Panc1 (cell line): ENCODE measurements around the gene CES2. TPM values are rescaled to one million over a fixed set of nuclear protein-coding genes. Genes with fewer than 3 reads are reported as not detected.
"Not testable (repeated sequence)": the region's sequence is repeated elsewhere in the genome, so short reads cannot be mapped to it uniquely, and the experiment has no call there.

Experiments used
- ATAC-seq: fragments of 200-7000 bp; cut with Tn5 transposase; 2 replicates; pipeline ENCODE4 v1.9.1; 2020; ENCODE audit warnings: mild to moderate bottlenecking, moderate library complexity
- BruUV-seq: library from RNA; stranded (reverse); fragments of 400-500 nt; replicated peaks from 2 replicates; lab custom pipeline; 2021; lab: Mats Ljungman, UMichigan
- CTCF ChIA-PET: fragments of 300-600 bp; sonication (Branson Sonifier 250); formaldehyde crosslinking; loops from one replicate; lab custom pipeline; 2022; ENCODE audit warnings: antibody characterized with exemption; lab: Charles Lee
- POLR2A ChIA-PET: fragments of 300-600 bp; sonication (Branson Sonifier 250); formaldehyde crosslinking; loops from one replicate; lab custom pipeline; 2022; ENCODE audit warnings: antibody characterized with exemption; lab: Charles Lee
- DNase-seq: peaks from one replicate; pipeline ENCODE4 v3.0.0-alpha.2; 2010; ENCODE audit warnings: low read depth, low spot score
- H3K27ac ChIP-seq: 2 replicates; pipeline ENCODE4 v1.5.1; 2011; ENCODE audit warnings: mild to moderate bottlenecking, low read length, inconsistent platforms
- H3K27me3 ChIP-seq: fragments of 200-500 bp; sonication (Bioruptor generic); 2 replicates; pipeline ENCODE4 v1.6.0; 2014; ENCODE audit warnings: low read length, inconsistent platforms; ENCODE audit not compliant: control insufficient read depth, insufficient read depth
- H3K36me3 ChIP-seq: fragments of 200-500 bp; sonication (Bioruptor generic); 2 replicates; pipeline ENCODE4 v1.5.1; 2014; ENCODE audit warnings: inconsistent platforms, mild to moderate bottlenecking, low read length, moderate library complexity; ENCODE audit not compliant: control insufficient read depth, insufficient read depth
- H3K4me1 ChIP-seq: 2 replicates; pipeline ENCODE4 v1.5.1; 2011; ENCODE audit warnings: inconsistent platforms, mild to moderate bottlenecking, low read length, moderate library complexity; ENCODE audit not compliant: control insufficient read depth, insufficient read depth
- H3K4me3 ChIP-seq, 2 experiments: 2 replicates each; pipeline ENCODE4 v1.5.1; 2011 to 2012; ENCODE audit warnings: low read depth in 2 of 2, low read length in 2 of 2, mild to moderate bottlenecking in 2 of 2, inconsistent platforms in 1 of 2, moderate library complexity in 1 of 2
- H3K9me3 ChIP-seq: fragments of 200-500 bp; sonication (Bioruptor generic); 2 replicates; pipeline ENCODE4 v1.5.1; 2014; ENCODE audit warnings: low read depth, mild to moderate bottlenecking, inconsistent platforms, low read length, moderate library complexity; ENCODE audit not compliant: control insufficient read depth, insufficient read depth
- POLR2AphosphoS5 ChIP-seq: IDR thresholded peaks from 2 replicates; pipeline ENCODE4 v1.6.1; 2012; ENCODE audit warnings: mild to moderate bottlenecking, low read depth, low read length, moderate library complexity
- SIN3A ChIP-seq: IDR thresholded peaks from 2 replicates; pipeline ENCODE4 v1.6.1; 2012; ENCODE audit warnings: low read depth, mild to moderate bottlenecking, low read length, moderate library complexity, borderline replicate concordance; ENCODE audit not compliant: insufficient read depth
- TCF7L2 ChIP-seq: IDR thresholded peaks from 2 replicates; pipeline ENCODE4 v1.6.1; 2011; ENCODE audit warnings: mild to moderate bottlenecking, low read depth, low read length, inconsistent platforms
- in situ Hi-C: cut with HindIII; loops from 2 replicates; pipeline ENCODE4 v1.10.0; 2016; ENCODE audit warnings: low sequenced_read_pairs, low pct_unique_long_range_greater_than_20kb
- intact Hi-C: fragments of 100-400 bp; cut with micrococcal nuclease; formaldehyde crosslinking; loops from one replicate; pipeline ENCODE4 v1.10.0; 2022; ENCODE audit not compliant: unreplicated experiment
- total RNA-seq: library from RNA; stranded (reverse); gene quantifications from one replicate; pipeline ENCODE4 v1.2.1, GENCODE V29; 2021; ENCODE audit not compliant: unreplicated experiment
- TF ChIP-seq, protein P1 (sequence below), 2 experiments: IDR thresholded peaks; 2 replicates each; pipeline ENCODE4 v1.6.1; 2011 to 2012; ENCODE audit warnings: low read depth in 2 of 2, control low read depth in 1 of 2, low read length in 1 of 2, mild to moderate bottlenecking in 1 of 2, moderate library complexity in 1 of 2; ENCODE audit not compliant: insufficient read depth in 1 of 2
- TF ChIP-seq, protein P2 (sequence below): fragments of 450-650 bp; IDR thresholded peaks from 2 replicates; pipeline ENCODE4 v1.5.1; 2017; ENCODE audit warnings: mild to moderate bottlenecking

CES2 gene
- total RNA-seq, 1 experiment from 2014 or later, result 26.3 TPM

DNA sequence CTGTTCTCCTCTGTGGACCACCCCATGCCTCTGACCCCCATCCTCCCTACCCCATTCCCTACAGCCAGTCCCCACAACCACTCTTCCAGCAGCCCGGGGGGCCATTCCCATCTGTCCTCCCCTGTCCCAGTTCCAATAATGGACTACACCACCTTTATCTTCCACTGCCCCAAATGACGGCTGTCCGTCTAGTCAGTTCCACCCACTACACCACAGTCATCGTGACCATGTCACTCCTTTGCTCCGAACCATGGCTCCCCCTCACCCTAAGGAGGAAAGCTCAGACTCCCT, 39.7 kb upstream of the CES2 start:
- Histone ChIP-seq H3K4me1 (peaks cover 9% of the 10 kb centered on the region), H3K9me3 (no peaks in the 10 kb centered on the region), H3K27me3 (no peaks in the 10 kb centered on the region), H3K36me3 (no peaks in the 10 kb centered on the region), H3K27ac (no peak overlapping the region), H3K4me3 (no peak overlapping the region)
- no peak for TF ChIP-seq POLR2AphosphoS5
- no peak for TF ChIP-seq SIN3A
- TF ChIP-seq, protein P1, sequence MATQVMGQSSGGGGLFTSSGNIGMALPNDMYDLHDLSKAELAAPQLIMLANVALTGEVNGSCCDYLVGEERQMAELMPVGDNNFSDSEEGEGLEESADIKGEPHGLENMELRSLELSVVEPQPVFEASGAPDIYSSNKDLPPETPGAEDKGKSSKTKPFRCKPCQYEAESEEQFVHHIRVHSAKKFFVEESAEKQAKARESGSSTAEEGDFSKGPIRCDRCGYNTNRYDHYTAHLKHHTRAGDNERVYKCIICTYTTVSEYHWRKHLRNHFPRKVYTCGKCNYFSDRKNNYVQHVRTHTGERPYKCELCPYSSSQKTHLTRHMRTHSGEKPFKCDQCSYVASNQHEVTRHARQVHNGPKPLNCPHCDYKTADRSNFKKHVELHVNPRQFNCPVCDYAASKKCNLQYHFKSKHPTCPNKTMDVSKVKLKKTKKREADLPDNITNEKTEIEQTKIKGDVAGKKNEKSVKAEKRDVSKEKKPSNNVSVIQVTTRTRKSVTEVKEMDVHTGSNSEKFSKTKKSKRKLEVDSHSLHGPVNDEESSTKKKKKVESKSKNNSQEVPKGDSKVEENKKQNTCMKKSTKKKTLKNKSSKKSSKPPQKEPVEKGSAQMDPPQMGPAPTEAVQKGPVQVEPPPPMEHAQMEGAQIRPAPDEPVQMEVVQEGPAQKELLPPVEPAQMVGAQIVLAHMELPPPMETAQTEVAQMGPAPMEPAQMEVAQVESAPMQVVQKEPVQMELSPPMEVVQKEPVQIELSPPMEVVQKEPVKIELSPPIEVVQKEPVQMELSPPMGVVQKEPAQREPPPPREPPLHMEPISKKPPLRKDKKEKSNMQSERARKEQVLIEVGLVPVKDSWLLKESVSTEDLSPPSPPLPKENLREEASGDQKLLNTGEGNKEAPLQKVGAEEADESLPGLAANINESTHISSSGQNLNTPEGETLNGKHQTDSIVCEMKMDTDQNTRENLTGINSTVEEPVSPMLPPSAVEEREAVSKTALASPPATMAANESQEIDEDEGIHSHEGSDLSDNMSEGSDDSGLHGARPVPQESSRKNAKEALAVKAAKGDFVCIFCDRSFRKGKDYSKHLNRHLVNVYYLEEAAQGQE (IDR thresholded peaks at IDR 0.05; ENCODE audit: insufficient read depth in 1 of 2, low read depth in 2 of 2, low read length in 1 of 2), result no peak
- no peak for TF ChIP-seq TCF7L2
- TF ChIP-seq, protein P2, sequence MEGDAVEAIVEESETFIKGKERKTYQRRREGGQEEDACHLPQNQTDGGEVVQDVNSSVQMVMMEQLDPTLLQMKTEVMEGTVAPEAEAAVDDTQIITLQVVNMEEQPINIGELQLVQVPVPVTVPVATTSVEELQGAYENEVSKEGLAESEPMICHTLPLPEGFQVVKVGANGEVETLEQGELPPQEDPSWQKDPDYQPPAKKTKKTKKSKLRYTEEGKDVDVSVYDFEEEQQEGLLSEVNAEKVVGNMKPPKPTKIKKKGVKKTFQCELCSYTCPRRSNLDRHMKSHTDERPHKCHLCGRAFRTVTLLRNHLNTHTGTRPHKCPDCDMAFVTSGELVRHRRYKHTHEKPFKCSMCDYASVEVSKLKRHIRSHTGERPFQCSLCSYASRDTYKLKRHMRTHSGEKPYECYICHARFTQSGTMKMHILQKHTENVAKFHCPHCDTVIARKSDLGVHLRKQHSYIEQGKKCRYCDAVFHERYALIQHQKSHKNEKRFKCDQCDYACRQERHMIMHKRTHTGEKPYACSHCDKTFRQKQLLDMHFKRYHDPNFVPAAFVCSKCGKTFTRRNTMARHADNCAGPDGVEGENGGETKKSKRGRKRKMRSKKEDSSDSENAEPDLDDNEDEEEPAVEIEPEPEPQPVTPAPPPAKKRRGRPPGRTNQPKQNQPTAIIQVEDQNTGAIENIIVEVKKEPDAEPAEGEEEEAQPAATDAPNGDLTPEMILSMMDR, result no peak
- BruUV-seq, result no TSS peak
- ChIA-PET POLR2A (no interaction called here), CTCF (interaction anchor here (0.6 to 1.4 kb wide), 3 partner anchors 14 to 105 kb away, joined by 3 to 4 read pairs (median 3); no protein-coding TSS in a partner anchor)
- in situ Hi-C loops, result no loop called here
- no peak for DNase-seq
- ATAC-seq, result no peak
- intact Hi-C loops, result loop anchor here (5.0 kb wide), 1 partner anchor 52 kb away; no protein-coding TSS in a partner anchor

DNA sequence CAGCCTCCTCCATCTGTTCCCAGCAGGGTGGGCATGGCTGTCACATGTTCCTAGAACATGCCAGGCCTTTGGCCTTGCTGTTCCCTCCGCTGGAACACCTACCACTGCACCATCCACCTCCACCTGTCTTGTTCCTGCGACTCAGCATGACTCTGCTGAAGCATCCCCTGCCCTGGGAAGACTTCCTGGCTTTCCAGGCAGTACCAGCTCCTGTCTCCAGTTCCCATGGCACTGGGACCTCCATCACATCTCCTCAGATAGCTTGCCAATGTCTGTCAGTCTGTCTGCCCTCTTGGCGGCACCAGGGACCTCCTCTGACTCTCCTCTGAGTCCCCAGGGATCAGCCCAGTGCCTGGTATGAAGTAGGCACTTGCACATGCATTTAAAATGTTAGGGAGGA, 39.3 kb upstream of the CES2 start:
- H3K27me3 ChIP-seq, result no peaks in the 10 kb centered on the region
- in situ Hi-C loops, result no loop called here
- ChIA-PET POLR2A (no interaction called here), CTCF (interaction anchor here (0.6 to 1.1 kb wide), 2 partner anchors 14 to 106 kb away, joined by 3 to 4 read pairs; no protein-coding TSS in a partner anchor)
- ATAC-seq, result no peak
- H3K9me3 ChIP-seq, result no peaks in the 10 kb centered on the region
- intact Hi-C loops, result loop anchor here (5.0 kb wide), 1 partner anchor 51 kb away; no protein-coding TSS in a partner anchor
- no peak for DNase-seq
- H3K27ac ChIP-seq, result no peak overlapping the region
- no peak overlapping the region for H3K4me3 ChIP-seq
- BruUV-seq, result no TSS peak
- H3K36me3 ChIP-seq, result no peaks in the 10 kb centered on the region
- TF ChIP-seq SIN3A, result no peak
- TF ChIP-seq, protein P1 (IDR thresholded peaks at IDR 0.05; ENCODE audit: insufficient read depth in 1 of 2, low read depth in 2 of 2, low read length in 1 of 2), result no peak
- TF ChIP-seq TCF7L2, result no peak
- TF ChIP-seq POLR2AphosphoS5, result no peak
- TF ChIP-seq, protein P2, result no peak
- peaks cover 9% of the 10 kb centered on the region for H3K4me1 ChIP-seq

DNA sequence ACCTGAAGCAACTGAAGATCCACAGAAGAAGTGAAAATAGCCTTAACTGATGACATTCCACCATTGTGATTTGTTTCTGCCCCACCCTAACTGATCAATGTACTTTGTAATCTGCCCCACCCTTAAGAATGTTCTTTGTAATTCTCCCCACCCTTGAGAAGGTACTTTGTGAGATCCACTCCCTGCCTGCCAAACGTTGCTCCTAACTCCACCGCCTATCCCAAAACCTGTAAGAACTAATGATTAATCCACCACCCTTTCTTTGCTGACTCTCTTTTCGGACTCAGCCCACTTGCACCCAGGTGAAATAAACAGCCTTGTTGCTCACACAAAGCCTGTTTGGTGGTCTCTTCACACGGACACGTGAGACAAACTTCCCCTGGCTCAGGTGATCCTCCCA, 38.6 kb upstream of the CES2 start:
- intact Hi-C loops, result loop anchor here (5.0 kb wide), 1 partner anchor 51 kb away; no protein-coding TSS in a partner anchor
- H3K4me1 ChIP-seq, BruUV-seq, POLR2A ChIA-PET, in situ Hi-C loops, H3K27me3 ChIP-seq, ATAC-seq, H3K27ac ChIP-seq, H3K36me3 ChIP-seq, H3K4me3 ChIP-seq, CTCF ChIA-PET, H3K9me3 ChIP-seq, DNase-seq: not testable (repeated sequence)
